Activated naive CD4-positive, alpha-beta T cell treated with anti-CD3 and anti-CD28 coated beads, Interleukin-2, amount 50 U/mL, for 24 hours (primary cell): ENCODE measurements around the gene FAM131C.

Source experiments
- H3K27ac Mint-ChIP-seq: one replicate; pipeline ENCODE4 v1.8.0; 2021; ENCODE audit warnings: mild to moderate bottlenecking, mixed read lengths
- H3K27me3 Mint-ChIP-seq: one replicate; pipeline ENCODE4 v1.8.0; 2021; ENCODE audit warnings: mixed read lengths
- H3K36me3 Mint-ChIP-seq: one replicate; pipeline ENCODE4 v1.8.0; 2021; ENCODE audit warnings: mixed read lengths
- H3K4me1 Mint-ChIP-seq: one replicate; pipeline ENCODE4 v1.8.0; 2021; ENCODE audit warnings: mixed read lengths
- H3K4me3 Mint-ChIP-seq: one replicate; pipeline ENCODE4 v1.8.0; 2021; ENCODE audit warnings: mild to moderate bottlenecking, mixed read lengths
- H3K9me3 Mint-ChIP-seq: one replicate; pipeline ENCODE4 v1.8.0; 2021; ENCODE audit warnings: mixed read lengths

Gene FAM131C

GRCh38 chr1:16013220-16013907, 60.1 kb downstream of the FAM131C start:
- Mint-ChIP-seq H3K36me3 (no peaks in the 10 kb centered on the region), H3K9me3 (no peaks in the 10 kb centered on the region), H3K4me3 (no peak overlapping the region), H3K27me3 (no peaks in the 10 kb centered on the region), H3K4me1 (peaks cover 8% of the 10 kb centered on the region), H3K27ac (peak overlapping the region; percentile 41)

DNA sequence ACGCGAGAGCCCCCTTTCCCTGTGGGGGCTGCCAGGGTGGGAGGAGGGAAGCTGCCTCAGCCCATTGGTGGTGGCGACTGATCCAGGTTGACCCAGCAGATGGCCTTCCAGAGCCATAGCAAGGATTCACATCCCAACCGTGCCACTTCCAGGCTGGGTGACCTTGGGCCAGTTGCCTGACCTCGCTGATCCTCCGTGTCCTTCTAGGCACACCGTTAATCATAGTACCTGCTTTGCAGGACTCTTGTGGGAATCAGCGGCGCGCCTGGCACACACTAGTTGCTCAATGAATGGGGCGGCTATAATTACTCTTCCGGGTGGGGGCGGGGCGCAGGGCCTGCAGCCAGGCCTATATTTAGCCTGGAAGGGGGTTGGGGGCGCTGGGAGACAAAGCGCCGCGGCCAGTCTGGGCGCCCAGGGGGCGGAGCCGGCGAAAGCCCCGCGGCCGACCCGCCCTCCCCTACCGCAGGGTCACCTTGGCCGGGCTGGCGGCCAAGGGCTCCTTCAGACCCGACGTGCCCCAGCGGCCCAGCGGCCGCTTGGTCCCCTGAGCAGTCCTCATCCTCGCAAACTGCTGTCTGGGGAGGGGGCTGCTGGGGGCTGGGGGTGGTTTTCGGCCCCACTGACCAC, 60.7 kb downstream of the FAM131C start:
- no peaks in the 10 kb centered on the region for H3K27me3 Mint-ChIP-seq
- H3K36me3 Mint-ChIP-seq: no peaks in the 10 kb centered on the region
- peaks cover 8% of the 10 kb centered on the region for H3K4me1 Mint-ChIP-seq
- no peak overlapping the region for H3K27ac Mint-ChIP-seq
- no peaks in the 10 kb centered on the region for H3K9me3 Mint-ChIP-seq
- H3K4me3 Mint-ChIP-seq: peak overlapping the region; percentile 49

DNA sequence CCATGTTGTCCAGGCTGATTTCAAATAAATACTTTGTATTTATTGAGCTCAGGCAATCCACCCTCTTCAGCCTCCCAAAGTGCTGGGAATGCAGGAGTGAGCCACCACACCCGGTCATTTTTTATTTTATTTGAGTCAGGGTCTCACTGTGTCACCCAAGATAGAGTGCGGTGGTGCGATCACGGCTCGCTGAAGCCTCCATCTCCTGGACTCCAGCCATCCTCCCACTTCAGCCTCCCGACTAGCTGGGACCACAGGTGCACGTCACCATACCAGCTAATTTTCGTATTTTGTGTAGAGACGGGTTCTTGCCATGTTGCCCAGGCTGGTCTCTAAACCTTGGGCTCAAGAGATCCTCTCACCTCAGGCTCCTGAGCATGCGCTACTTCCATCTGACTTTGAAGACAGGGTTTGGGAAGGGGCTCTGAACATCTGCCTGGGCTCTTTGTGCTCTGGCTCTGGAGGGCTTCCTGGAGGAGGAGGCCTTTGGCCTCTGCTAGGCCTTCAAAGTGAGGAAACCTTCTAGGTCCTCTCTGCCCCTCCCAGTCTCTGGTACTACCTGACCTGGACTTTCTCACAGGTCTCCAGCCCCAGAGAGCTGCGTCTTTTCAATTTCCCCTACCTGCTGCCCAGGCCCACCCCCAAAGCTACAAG, 61.4 kb downstream of the FAM131C start:
- Mint-ChIP-seq H3K9me3 (no peaks in the 10 kb centered on the region), H3K27me3 (no peaks in the 10 kb centered on the region), H3K36me3 (no peaks in the 10 kb centered on the region), H3K4me3 (no peak overlapping the region), H3K4me1 (peaks cover 10% of the 10 kb centered on the region), H3K27ac (no peak overlapping the region)

DNA sequence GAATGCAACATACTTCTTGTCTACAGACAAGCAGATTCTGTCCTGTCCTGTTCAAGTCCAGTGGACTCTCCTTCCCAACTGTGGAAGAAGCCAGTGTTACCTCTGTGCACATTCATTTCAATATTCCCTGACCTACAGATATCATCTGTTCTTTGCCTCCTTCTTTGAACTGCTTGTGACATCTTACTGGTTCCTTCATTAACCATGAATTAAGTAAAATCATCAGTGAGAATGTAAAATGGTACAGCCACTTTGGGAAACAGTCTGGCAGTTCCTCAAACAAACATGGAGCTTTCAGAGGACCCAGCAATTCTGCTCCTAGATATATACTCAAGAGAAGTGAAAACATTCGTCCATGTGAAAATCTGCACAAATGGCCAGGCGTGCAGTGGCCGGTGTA, 62.6 kb downstream of the FAM131C start:
- no peaks in the 10 kb centered on the region for H3K27me3 Mint-ChIP-seq
- no peaks in the 10 kb centered on the region for H3K9me3 Mint-ChIP-seq
- no peaks in the 10 kb centered on the region for H3K36me3 Mint-ChIP-seq
- no peak overlapping the region for H3K4me3 Mint-ChIP-seq
- H3K27ac Mint-ChIP-seq: no peak overlapping the region
- peaks cover 18% of the 10 kb centered on the region for H3K4me1 Mint-ChIP-seq

DNA sequence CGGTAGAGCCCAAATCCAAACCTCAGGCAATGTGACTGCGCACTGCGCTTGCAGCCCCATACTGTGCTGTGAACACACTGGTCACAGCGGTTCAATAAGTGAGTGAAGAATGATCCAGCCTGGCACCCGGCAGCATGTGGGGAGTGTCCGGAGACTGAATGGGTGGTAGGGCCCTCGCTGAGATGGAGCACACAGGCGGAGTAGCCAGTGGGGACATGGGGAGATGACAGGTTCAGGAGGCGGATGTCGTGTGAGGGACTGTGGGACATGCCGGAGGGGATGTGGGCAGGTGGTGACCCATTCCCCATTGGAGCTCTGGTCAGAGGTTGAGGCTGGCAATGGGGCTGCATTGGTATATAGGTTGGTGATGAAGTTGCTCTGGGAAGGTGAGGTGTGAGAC, 63.8 kb downstream of the FAM131C start:
- no peaks in the 10 kb centered on the region for H3K36me3 Mint-ChIP-seq
- no peaks in the 10 kb centered on the region for H3K9me3 Mint-ChIP-seq
- no peak overlapping the region for H3K4me3 Mint-ChIP-seq
- peaks cover 18% of the 10 kb centered on the region for H3K4me1 Mint-ChIP-seq
- no peak overlapping the region for H3K27ac Mint-ChIP-seq
- H3K27me3 Mint-ChIP-seq: no peaks in the 10 kb centered on the region

DNA sequence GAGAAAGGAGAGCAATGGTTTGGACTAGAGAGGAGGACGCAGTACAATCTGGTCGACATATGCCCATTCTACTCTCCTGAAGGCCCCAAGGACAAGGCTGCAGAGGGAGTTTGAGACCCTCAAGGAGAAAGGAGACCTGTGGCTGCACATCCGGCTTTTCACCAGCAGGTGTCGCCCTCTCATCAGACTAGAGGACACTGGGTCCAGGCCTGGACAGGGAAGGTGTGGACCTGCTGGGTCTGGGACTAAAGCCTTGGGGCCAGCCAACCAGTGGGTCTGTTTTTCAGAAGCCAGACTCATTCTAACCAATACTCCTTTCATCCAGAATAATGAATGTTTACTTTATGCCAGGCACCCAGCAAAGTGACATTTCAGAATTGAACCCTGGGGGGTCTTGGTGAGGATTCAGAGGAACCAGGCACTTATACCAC, 64.4 kb downstream of the FAM131C start:
- peaks cover 18% of the 10 kb centered on the region for H3K4me1 Mint-ChIP-seq
- no peaks in the 10 kb centered on the region for H3K27me3 Mint-ChIP-seq
- no peak overlapping the region for H3K4me3 Mint-ChIP-seq
- no peak overlapping the region for H3K27ac Mint-ChIP-seq
- no peaks in the 10 kb centered on the region for H3K36me3 Mint-ChIP-seq
- no peaks in the 10 kb centered on the region for H3K9me3 Mint-ChIP-seq
